ENCODE measurements around the gene TDRD12.
"Not testable (repeated sequence)": the region's sequence is repeated elsewhere in the genome, so short reads cannot be mapped to it uniquely, and the experiment has no call there.

TDRD12 gene

GRCh38 chr19:32744555-32745325 lies 25.2 kb downstream of the TDRD12 start:
- no peak overlapping the region for H3K4me3 ChIP-seq (ENCODE audit: low read depth, low read length)

- H3K4me3 ChIP-seq (ENCODE audit: low read depth, low read length): not testable (repeated sequence)
Observed at GRCh38 chr19:32745594-32746251, 26.2 kb downstream of the TDRD12 start.

GRCh38 chr19:32746631-32747196 lies 27.1 kb downstream of the TDRD12 start:
- H3K4me3 ChIP-seq (ENCODE audit: low read depth, low read length): not testable (repeated sequence)

GRCh38 chr19:32748497-32748896 lies 28.9 kb downstream of the TDRD12 start:
- no peak overlapping the region for H3K4me3 ChIP-seq (ENCODE audit: low read depth, low read length)

GRCh38 chr19:32748948-32749347 lies 29.4 kb downstream of the TDRD12 start:
- no peak overlapping the region for H3K4me3 ChIP-seq (ENCODE audit: low read depth, low read length)

- no peak overlapping the region for H3K4me3 ChIP-seq (ENCODE audit: low read depth, low read length)
Observed at GRCh38 chr19:32749361-32749760, 29.8 kb downstream of the TDRD12 start.

GRCh38 chr19:32750441-32751055 lies 31.0 kb downstream of the TDRD12 start:
- H3K4me3 ChIP-seq (ENCODE audit: low read depth, low read length): no peak overlapping the region

GRCh38 chr19:32751066-32751465 lies 31.5 kb downstream of the TDRD12 start:
- H3K4me3 ChIP-seq (ENCODE audit: low read depth, low read length): no peak overlapping the region

GRCh38 chr19:32757189-32757588 lies 37.6 kb downstream of the TDRD12 start:
- no peak overlapping the region for H3K4me3 ChIP-seq (ENCODE audit: low read depth, low read length)

- H3K4me3 ChIP-seq (ENCODE audit: low read depth, low read length): not testable (repeated sequence)
Observed at GRCh38 chr19:32765365-32765764, 45.8 kb downstream of the TDRD12 start.

GRCh38 chr19:32767951-32768679 lies 48.5 kb downstream of the TDRD12 start:
- no peak overlapping the region for H3K4me3 ChIP-seq (ENCODE audit: low read depth, low read length)

- no peak overlapping the region for H3K4me3 ChIP-seq (ENCODE audit: low read depth, low read length)
Observed at GRCh38 chr19:32771596-32771995, 52.0 kb downstream of the TDRD12 start.

- H3K4me3 ChIP-seq (ENCODE audit: low read depth, low read length): no peak overlapping the region
Observed at GRCh38 chr19:32773126-32773525, 53.6 kb downstream of the TDRD12 start.

- H3K4me3 ChIP-seq (ENCODE audit: low read depth, low read length): no peak overlapping the region
Observed at GRCh38 chr19:32779082-32779481, 59.5 kb downstream of the TDRD12 start.

GRCh38 chr19:32781280-32781679 lies 61.7 kb downstream of the TDRD12 start:
- H3K4me3 ChIP-seq (ENCODE audit: low read depth, low read length): no peak overlapping the region

GRCh38 chr19:32782089-32782488 lies 62.5 kb downstream of the TDRD12 start:
- not testable (repeated sequence) for H3K4me3 ChIP-seq (ENCODE audit: low read depth, low read length)

- H3K4me3 ChIP-seq (ENCODE audit: low read depth, low read length): not testable (repeated sequence)
Observed at GRCh38 chr19:32787161-32787813, 67.7 kb downstream of the TDRD12 start.

GRCh38 chr19:32787895-32788294 lies 68.3 kb downstream of the TDRD12 start:
- not testable (repeated sequence) for H3K4me3 ChIP-seq (ENCODE audit: low read depth, low read length)

- H3K4me3 ChIP-seq (ENCODE audit: low read depth, low read length): no peak overlapping the region
Observed at GRCh38 chr19:32789429-32789828, 69.9 kb downstream of the TDRD12 start.

GRCh38 chr19:32798201-32798600 lies 78.6 kb downstream of the TDRD12 start:
- no peak overlapping the region for H3K4me3 ChIP-seq (ENCODE audit: low read depth, low read length)

- no peak overlapping the region for H3K4me3 ChIP-seq (ENCODE audit: low read depth, low read length)
Observed at GRCh38 chr19:32800191-32800590, 80.6 kb downstream of the TDRD12 start.

Data from iPS-11a (cell line).